ENCODE results near the gene INPP5D. TPM values are rescaled to one million over a fixed set of nuclear protein-coding genes. Genes with fewer than 3 reads are reported as not detected.

INPP5D gene
- polyA plus RNA-seq, 1 of the 3 experiments (the other 2 are of a cell fraction), result 1.3 TPM

GRCh38 chr2:233080836-233081229 is 20.7 kb downstream of the INPP5D start:
- 74% methylated on average over 5 of the region's 11 CpGs for WGBS (ENCODE audit: low lambda C conversion rate)
- H4K20me1 ChIP-seq (ENCODE audit: insufficient read depth), result no peaks in the 10 kb centered on the region
- no peak for DNase-seq
- no peaks in the 10 kb centered on the region for H3K36me3 ChIP-seq (replicated peaks in 1 of 2; ENCODE audit: control insufficient read depth in 1 of 2, insufficient read depth in 2 of 2, low read length in 1 of 2)
- no peaks in the 10 kb centered on the region for H3K9me2 ChIP-seq
- TF ChIP-seq MAX (IDR thresholded peaks at IDR 0.05; ENCODE audit: low read depth) (no peak), SIN3A (IDR thresholded peaks at IDR 0.05; ENCODE audit: borderline replicate concordance, low read depth, low read length) (no peak), MXI1 (IDR thresholded peaks at IDR 0.05; ENCODE audit: low read depth, low read length) (no peak), RAD21 (IDR thresholded peaks at IDR 0.05; ENCODE audit: low read length) (no peak), EP300 (IDR thresholded peaks at IDR 0.05; ENCODE audit: borderline replicate concordance in 1 of 2, low read depth in 1 of 2, low read length in 1 of 2) (no peak), MEF2A (IDR thresholded peaks at IDR 0.05; ENCODE audit: borderline replicate concordance, low read depth) (no peak), FOXM1 (IDR thresholded peaks at IDR 0.05; ENCODE audit: low read depth) (no peak), JUND (IDR thresholded peaks at IDR 0.05) (no peak), TEAD4 (IDR thresholded peaks at IDR 0.05; ENCODE audit: borderline replicate concordance, insufficient read depth) (no peak), ELF1 (IDR thresholded peaks at IDR 0.05) (no peak), GATA2 (CRISPR knock-in tag; IDR thresholded peaks at IDR 0.05) (no peak), IRF3 (IDR thresholded peaks at IDR 0.05; ENCODE audit: low read depth, low read length) (no peak), YY1 (IDR thresholded peaks at IDR 0.05; ENCODE audit: low read depth) (no peak), EZH2phosphoT487 (IDR thresholded peaks at IDR 0.05; ENCODE audit: borderline replicate concordance, low read depth) (no peak)
- TF ChIP-seq, protein P1, sequence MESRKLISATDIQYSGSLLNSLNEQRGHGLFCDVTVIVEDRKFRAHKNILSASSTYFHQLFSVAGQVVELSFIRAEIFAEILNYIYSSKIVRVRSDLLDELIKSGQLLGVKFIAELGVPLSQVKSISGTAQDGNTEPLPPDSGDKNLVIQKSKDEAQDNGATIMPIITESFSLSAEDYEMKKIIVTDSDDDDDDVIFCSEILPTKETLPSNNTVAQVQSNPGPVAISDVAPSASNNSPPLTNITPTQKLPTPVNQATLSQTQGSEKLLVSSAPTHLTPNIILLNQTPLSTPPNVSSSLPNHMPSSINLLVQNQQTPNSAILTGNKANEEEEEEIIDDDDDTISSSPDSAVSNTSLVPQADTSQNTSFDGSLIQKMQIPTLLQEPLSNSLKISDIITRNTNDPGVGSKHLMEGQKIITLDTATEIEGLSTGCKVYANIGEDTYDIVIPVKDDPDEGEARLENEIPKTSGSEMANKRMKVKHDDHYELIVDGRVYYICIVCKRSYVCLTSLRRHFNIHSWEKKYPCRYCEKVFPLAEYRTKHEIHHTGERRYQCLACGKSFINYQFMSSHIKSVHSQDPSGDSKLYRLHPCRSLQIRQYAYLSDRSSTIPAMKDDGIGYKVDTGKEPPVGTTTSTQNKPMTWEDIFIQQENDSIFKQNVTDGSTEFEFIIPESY (IDR thresholded peaks at IDR 0.05; ENCODE audit: borderline replicate concordance, low read depth), result no peak
- no peaks in the 10 kb centered on the region for H3K79me2 ChIP-seq (ENCODE audit: insufficient read depth)
- no peaks in the 10 kb centered on the region for H3K4me1 ChIP-seq (ENCODE audit: control insufficient read depth in 1 of 2, insufficient read depth in 2 of 2, low read depth in 1 of 2, low read length in 1 of 2)
- H3K9ac ChIP-seq, result no peak overlapping the region
- no peak overlapping the region for H2AFZ ChIP-seq (ENCODE audit: low read depth)
- no peaks in the 10 kb centered on the region for H3F3A ChIP-seq (replicated peaks; ENCODE audit: insufficient read depth)
- no peak overlapping the region for H3K4me2 ChIP-seq
- H3K4me3 ChIP-seq (ENCODE audit: low read depth in 2 of 2, low read length in 1 of 2), result no peak overlapping the region
- H3K27me3 ChIP-seq (ENCODE audit: insufficient read depth), result no peaks in the 10 kb centered on the region; the same call in 1 of the 2 replicates
- no peaks in the 10 kb centered on the region for H3K9me3 ChIP-seq
- ChIA-PET CTCF (interaction anchor here (1.9 kb wide), 1 partner anchor 27 kb away, joined by 8 read pairs; no protein-coding TSS in a partner anchor), POLR2A (no interaction called here)
- H3K27ac ChIP-seq (ENCODE audit: low read depth in 2 of 2, low read length in 1 of 2), result no peak overlapping the region

GRCh38 chr2:233081232-233081730 is 21.1 kb downstream of the INPP5D start:
- CTCF ChIA-PET, result interaction anchor here (1.9 kb wide), 1 partner anchor 27 kb away, joined by 8 read pairs; no protein-coding TSS in a partner anchor
- no peaks in the 10 kb centered on the region for H3K79me2 ChIP-seq (ENCODE audit: insufficient read depth)
- 72% methylated on average over 9 of the region's 9 CpGs for WGBS (ENCODE audit: low lambda C conversion rate)

More at GRCh38 chr2:233081232-233081730, 21.1 kb downstream of the INPP5D start:
- Histone ChIP-seq H2AFZ (ENCODE audit: low read depth) (no peak overlapping the region), H3K4me2 (no peak overlapping the region), H3K4me1 (ENCODE audit: control insufficient read depth in 1 of 2, insufficient read depth in 2 of 2, low read depth in 1 of 2, low read length in 1 of 2) (no peaks in the 10 kb centered on the region), H3F3A (replicated peaks; ENCODE audit: insufficient read depth) (no peaks in the 10 kb centered on the region), H3K36me3 (replicated peaks in 1 of 2; ENCODE audit: control insufficient read depth in 1 of 2, insufficient read depth in 2 of 2, low read length in 1 of 2) (no peaks in the 10 kb centered on the region), H3K27me3 (ENCODE audit: insufficient read depth) (no peaks in the 10 kb centered on the region; the same call in 1 of the 2 replicates), H3K9me3 (no peaks in the 10 kb centered on the region), H3K9me2 (no peaks in the 10 kb centered on the region), H3K9ac (no peak overlapping the region), H4K20me1 (ENCODE audit: insufficient read depth) (no peaks in the 10 kb centered on the region), H3K27ac (ENCODE audit: low read depth in 2 of 2, low read length in 1 of 2) (no peak overlapping the region), H3K4me3 (ENCODE audit: low read depth in 2 of 2, low read length in 1 of 2) (no peak overlapping the region)
- TF ChIP-seq TAF1 (IDR thresholded peaks at IDR 0.05; ENCODE audit: borderline replicate concordance, low read depth, low read length) (no peak), CHD2 (IDR thresholded peaks at IDR 0.05; ENCODE audit: low read length, partially characterized antibody) (no peak), RCOR1 (IDR thresholded peaks at IDR 0.05; ENCODE audit: low read length) (no peak)
- POLR2A ChIA-PET, result no interaction called here
- DNase-seq, result no peak
